T-helper 2 cell treated with Interferon-gamma antibody and Interleukin-4, amounts not matched to agents 100 ng/mL and 5 ng/mL, for 36 hours (primary cell): Measurements from ENCODE around the gene CATSPERZ. TPM values are rescaled to one million over a fixed set of nuclear protein-coding genes. Genes with fewer than 3 reads are reported as not detected.

ENCODE experiments used
- intact Hi-C: fragments of 100-400 bp; cut with micrococcal nuclease; formaldehyde crosslinking; loops from one replicate; pipeline ENCODE4 v1.15.1; 2023
- total RNA-seq: library from RNA; stranded (reverse); gene quantifications from 2 replicates; pipeline ENCODE4 v1.2.3, GENCODE V29; 2022

The CATSPERZ gene
- total RNA-seq, 1 donor from 2014 or later, result not detected

DNA sequence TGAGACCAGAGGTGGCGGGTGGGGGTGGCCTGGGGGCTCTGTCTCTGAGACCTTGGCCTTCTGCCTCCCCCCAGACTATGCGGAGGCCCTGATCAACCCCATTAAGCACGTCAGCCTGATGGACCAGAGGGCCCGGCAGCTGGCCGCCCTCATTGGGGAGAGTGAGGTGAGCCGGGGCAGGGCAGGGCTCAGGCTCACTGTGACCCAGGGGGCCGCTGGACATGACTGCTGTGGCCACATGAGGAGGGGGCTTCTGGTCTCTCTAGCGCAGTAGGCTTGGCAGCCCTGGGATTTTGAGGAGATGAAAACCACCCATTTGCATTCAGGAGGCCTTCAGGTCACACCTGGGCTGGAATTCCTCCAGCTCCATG, 36.2 kb upstream of the CATSPERZ start:
- intact Hi-C loops, result no loop called here

- intact Hi-C loops, result no loop called here
Measured at GRCh38 chr11:64264371-64264852, 35.7 kb upstream of the CATSPERZ start.

DNA sequence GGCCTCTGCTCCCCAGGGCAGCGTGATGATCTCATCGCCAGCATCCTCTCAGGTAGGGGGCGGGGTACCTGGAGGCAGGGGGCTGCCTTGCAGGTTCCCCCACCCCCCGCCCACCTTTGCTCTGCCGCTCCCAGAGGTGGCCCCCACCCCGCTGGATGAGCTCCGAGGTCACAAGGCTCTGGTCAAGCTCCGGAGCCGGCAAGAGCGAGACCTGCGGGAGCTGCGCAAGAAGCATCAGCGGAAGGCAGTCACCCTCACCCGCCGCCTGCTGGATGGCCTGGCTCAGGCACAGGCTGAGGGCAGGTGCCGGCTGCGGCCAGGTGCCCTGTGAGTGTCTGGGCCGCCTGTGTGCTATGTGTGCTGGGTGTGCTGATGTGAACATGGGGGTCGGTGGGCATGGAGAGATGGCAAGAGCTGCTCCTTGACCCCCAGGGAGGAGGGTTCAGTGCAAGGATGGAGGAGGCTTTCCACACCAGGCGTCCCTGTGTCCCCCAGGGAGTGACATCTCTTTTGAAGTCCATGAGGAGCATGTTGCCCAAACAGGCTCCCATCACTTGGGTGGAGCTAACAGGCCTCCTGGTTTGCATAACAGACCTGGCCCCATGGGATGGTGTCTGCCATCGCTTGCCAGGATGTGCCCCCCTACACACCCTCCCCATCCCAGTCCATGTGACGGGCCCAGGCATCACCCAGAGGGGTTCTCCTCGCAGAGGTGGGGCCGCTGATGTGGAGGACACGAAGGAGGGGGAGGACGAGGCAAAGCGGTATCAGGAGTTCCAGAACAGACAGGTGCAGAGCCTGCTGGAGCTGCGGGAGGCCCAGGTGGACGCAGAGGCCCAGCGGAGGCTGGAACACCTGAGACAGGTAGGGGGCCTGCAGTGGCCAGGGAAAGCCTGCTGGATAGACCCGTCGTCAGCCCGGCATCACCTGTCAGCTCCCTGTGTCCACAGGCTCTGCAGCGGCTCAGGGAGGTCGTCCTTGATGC, 34.7 kb upstream of the CATSPERZ start:
- intact Hi-C loops, result no loop called here

DNA sequence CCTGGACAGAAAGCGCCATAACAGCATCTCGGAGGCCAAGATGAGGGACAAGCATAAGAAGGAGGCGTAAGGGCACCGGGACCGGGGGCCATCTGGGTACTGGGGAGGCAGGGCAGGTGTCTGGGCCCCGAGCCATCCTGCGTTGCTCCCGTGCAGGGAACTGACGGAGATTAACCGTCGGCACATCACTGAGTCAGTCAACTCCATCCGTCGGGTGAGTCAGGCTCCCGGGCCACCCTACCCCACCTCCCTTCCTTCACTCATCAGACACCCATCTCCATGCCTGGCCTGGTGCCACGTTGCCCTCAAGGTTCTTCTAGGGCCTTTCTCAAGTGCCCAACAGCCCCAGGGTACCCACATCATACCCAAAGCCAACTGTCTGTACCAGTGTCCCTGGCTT, 33.8 kb upstream of the CATSPERZ start:
- intact Hi-C loops, result no loop called here

DNA sequence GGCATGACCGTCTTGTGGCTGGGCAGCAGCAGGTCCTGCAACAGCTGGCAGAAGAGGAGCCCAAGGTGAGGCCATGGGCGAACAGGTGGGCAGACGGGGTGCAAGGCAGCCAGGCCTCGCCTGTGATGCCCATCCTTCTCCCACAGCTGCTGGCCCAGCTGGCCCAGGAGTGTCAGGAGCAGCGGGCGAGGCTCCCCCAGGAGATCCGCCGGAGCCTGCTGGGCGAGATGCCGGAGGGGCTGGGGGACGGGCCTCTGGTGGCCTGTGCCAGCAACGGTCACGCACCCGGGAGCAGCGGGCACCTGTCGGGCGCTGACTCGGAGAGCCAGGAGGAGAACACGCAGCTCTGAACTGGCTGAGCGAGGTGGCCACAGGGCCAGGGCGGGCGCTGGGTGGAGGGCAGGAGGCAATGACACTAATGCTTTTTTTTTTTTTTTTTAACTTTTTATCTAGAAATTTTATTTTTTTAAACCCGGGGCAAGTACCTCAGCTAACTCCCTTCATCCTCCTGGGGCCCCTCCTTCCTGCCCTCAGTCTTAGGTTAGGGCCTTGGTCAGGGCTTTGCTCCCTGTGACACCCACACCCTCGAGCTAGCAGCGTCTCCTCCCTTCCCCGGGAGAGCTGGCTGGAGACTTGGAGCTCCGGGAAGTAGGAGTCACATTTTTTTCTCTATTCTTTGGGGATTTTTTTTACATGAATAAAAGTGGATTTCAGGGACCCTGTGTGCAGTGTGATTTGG, 32.8 kb upstream of the CATSPERZ start:
- intact Hi-C loops, result no loop called here

DNA sequence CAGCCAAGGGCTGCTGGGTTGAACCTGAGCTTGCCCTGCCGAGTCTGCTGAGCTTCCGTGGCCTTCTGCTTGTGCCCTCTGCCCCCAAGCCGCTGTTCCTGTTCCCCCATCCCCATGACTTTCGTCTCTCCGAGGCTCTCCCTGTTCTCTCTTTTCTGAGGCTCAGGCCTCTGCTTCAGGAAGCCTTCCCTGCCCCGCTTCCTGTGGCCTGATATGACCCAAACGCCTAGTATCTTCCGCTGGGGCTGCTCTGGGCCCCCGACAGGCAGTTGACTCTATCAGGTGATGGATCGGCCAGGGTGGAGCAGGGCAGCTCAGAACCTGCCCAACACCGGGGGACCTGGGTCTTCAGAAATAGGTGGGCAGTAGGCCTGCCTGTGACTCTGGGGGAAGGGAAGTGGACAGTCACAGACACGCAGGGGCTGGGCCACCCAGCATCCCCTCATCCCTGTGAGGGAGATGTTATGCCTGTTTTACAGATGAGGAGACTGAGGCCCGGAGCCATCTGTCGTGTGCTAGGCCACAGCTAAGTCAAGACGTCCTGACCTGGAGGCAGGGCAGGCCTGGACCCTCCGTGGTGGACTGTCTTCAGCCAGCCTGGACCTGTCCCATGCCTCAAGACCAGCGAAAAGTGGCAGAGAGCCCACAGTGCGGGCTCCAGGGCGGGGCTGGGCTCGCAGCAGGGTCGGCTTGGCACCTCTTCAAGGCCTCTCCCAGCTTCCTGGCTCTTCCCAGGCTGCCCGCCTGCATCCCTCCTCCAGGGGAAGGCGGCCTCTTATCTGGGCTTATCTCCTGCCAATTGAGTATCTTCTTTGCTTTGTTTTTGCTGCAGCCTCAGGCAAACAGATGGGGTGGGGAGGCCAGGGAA, 31.9 kb upstream of the CATSPERZ start:
- intact Hi-C loops, result loop anchor here (2.0 kb wide), 1 partner anchor 61 kb away; the partner anchor contains the start of gene FERMT3

DNA sequence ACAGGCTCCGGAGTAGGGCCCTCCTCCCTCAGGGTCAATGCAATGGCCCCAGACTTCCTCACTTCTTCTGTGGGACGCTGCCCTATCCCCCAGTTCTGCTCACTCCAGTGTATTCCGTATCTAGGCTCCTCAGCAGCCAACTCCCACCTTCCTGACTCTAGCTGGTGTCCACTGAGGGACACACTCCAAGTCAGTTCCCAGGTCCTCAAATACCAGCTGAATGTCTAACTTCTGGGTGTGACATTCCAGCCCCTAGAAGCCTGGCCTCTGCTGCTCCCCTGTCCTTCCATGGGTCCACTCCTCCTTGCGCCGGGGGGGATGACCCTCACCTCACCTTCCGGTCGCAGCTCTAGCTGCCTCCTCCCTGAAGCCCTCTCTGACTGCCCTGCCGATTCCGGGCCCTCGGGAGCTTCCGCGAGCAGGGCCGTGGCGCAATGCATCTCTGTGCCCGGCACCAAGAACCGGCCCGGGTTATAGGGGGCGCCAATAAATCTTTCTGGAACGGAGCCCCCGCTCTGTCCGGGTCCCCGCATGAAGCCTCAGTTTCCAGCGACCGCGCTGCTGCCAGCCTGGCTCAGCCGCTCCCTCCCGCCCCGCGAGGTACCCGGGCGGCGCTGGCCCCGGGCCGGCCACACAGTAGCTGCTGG, 31.1 kb upstream of the CATSPERZ start:
- intact Hi-C loops, result loop anchor here (1.0 to 2.0 kb wide), 3 partner anchors 18 to 62 kb away; partner anchors contain the start of genes FERMT3, NUDT22, PLCB3 and TRPT1

DNA sequence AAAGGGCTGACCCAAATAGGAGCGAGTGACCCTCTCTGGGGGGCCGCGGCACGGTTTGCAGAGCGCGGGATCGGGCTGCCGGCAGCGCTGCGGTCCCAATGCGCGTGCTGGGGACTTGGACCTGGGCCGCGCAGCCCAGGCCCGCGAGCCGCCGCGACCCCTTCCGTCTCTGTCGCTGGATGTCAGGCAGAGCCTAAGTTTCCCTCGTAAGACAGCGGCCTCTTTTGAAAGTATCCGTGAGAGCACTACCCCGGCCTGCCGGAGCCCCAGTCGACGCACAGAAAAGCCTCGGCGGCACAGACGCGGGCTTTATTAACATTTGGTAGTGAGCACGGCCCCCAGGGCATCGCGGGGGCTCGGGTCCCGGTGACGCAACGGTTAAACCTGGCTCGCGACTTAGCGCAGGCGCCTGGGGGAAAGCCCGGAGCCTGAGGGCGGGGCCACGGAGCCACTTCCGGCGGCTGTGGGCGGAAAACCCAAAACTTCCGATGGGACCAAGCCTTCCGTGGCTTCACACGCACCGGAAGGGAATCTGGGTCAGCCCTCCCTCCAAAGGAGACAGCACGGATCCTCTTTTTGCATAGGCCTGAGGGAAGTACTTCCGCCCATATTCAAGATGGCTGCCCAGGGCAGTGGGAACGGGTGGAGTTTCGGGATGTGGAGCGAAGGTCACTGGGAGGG, 30.5 kb upstream of the CATSPERZ start:
- intact Hi-C loops, result loop anchor here (1.0 to 2.0 kb wide), 8 partner anchors 16 to 71 kb away; partner anchors contain the start of genes CCDC88B, ESRRA, FERMT3 and FKBP2

- intact Hi-C loops, result no loop called here
Measured at GRCh38 chr11:64275031-64275800, 24.9 kb upstream of the CATSPERZ start.

- intact Hi-C loops, result no loop called here
Measured at GRCh38 chr11:64275841-64276240, 24.3 kb upstream of the CATSPERZ start.

GRCh38 chr11:64276653-64277431, 23.3 kb upstream of the CATSPERZ start:
- intact Hi-C loops, result no loop called here

DNA sequence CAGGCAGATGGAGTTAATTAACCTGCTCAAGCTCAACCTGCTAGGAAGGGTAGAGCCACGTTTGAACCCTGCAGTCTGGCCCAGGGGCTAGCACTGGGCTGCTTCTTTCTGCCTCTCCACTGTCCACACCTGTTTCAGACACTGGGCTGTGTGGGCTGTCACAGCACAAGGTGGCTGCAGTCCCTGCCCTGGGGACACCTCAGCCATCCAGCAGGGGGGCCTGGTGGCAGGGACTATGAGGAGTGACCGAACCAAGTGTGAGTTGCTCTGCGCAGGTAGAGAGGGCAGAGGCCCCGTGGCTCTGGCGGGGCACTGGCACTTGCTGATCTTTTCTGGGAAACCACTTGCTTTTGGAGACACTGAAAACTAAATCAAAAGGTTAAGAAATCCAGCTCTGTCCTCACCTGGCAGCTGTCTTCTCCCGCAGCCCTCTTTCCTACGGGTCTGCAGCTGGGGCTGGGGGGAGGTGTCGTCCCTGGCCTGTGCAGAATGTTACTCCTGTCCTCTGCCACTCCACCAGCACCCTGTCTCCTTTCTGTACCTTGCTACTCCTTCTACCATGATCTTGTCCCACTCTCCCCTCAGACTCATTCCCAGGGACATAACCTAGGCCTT, 21.5 kb upstream of the CATSPERZ start:
- intact Hi-C loops, result no loop called here

DNA sequence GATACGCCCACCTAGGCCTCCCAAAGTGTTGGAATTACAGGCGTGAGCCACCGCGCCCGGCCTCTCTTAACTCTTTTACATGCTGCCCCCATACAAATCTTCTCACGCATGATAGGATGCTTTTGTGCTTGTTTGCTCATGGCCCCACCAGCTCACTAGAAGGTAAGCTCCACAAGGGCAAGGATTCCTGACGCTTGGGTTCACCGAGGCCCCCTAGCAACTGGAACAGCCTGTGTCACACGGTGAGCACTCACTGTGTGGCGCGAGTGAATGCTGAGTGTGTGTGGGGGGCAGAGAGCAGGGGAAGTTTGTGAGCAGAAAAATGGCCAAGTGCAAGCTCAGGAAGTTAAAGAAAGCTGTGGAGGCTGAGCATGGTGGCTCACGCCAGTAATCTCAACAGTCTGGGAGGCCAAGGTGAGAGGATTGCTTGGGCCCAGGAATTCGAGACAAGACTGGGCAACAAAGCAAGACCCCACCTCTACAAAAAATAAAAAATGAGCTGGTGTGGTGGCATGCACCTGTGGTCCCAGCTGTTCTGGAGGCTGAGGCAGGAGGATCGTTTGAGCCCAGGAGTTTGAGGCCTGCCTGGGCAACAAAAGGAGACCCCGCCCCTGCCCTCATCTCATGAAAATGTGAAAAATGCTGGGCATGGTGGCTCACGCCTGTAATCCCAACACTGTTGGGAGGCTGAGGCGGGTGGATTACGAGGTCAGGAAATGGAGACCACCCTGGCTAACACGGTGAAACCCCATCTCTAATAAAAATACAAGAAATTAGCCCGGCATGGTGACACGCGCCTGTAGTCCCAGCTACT, 18.0 kb upstream of the CATSPERZ start:
- intact Hi-C loops, result no loop called here

GRCh38 chr11:64283092-64283491, 17.1 kb upstream of the CATSPERZ start:
- intact Hi-C loops, result no loop called here

- intact Hi-C loops, result loop anchor here (2.0 kb wide), 1 partner anchor 44 kb away; the partner anchor contains the start of gene FKBP2
Measured at GRCh38 chr11:64284048-64284961, 15.9 kb upstream of the CATSPERZ start, which contains the start of gene BAD. TSS of gene BAD (minus strand) at chr11:64284665. CDS start at chr11:64284368, 297 bp downstream.
